ENCODE data around the gene CLDN15.

DNA sequence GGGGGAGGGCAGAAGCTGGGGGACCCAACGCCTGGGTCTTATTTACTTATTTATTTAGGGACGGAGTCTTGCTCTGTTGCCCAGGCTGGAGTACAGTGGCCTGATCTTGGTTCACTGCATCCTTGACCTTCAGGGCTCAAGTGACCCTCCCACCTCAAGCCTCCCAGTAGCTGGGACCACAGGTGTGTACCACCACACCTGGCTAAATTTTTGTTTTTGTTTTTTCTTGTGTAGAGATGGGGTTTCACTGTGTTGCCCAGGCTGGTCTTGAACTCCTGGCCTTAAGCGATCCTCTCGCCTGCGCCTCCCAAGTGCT lies 35.0 kb downstream of the CLDN15 start:
- TF ChIP-seq ELF4 (CRISPR knock-in tag; IDR thresholded peaks at IDR 0.05; ENCODE audit: low read depth) (no peak), CBFB (CRISPR knock-in tag; IDR thresholded peaks at IDR 0.05; ENCODE audit: low read depth) (no peak), SOX15 (CRISPR knock-in tag; IDR thresholded peaks at IDR 0.05) (no peak), SP1 (CRISPR knock-in tag; conservative IDR thresholded peaks at IDR 0.05) (no peak), NR3C1 (CRISPR knock-in tag; conservative IDR thresholded peaks at IDR 0.05; ENCODE audit: low read depth) (no peak), ZNF138 (CRISPR knock-in tag; conservative IDR thresholded peaks at IDR 0.05) (no peak), MXD4 (CRISPR knock-in tag; IDR thresholded peaks at IDR 0.05; ENCODE audit: borderline replicate concordance) (no peak), NR2C2 (CRISPR knock-in tag; IDR thresholded peaks at IDR 0.05) (no peak)
- TF ChIP-seq, protein P1, sequence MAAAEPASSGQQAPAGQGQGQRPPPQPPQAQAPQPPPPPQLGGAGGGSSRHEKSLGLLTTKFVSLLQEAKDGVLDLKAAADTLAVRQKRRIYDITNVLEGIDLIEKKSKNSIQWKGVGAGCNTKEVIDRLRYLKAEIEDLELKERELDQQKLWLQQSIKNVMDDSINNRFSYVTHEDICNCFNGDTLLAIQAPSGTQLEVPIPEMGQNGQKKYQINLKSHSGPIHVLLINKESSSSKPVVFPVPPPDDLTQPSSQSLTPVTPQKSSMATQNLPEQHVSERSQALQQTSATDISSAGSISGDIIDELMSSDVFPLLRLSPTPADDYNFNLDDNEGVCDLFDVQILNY (CRISPR knock-in tag; IDR thresholded peaks at IDR 0.05): no peak
- TF ChIP-seq, protein P2, sequence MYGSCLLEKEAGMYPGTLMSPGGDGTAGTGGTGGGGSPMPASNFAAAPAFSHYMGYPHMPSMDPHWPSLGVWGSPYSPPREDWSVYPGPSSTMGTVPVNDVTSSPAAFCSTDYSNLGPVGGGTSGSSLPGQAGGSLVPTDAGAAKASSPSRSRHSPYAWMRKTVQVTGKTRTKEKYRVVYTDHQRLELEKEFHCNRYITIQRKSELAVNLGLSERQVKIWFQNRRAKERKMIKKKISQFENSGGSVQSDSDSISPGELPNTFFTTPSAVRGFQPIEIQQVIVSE (CRISPR knock-in tag; IDR thresholded peaks at IDR 0.05; ENCODE audit: borderline replicate concordance): no peak
- TF ChIP-seq, protein P3, sequence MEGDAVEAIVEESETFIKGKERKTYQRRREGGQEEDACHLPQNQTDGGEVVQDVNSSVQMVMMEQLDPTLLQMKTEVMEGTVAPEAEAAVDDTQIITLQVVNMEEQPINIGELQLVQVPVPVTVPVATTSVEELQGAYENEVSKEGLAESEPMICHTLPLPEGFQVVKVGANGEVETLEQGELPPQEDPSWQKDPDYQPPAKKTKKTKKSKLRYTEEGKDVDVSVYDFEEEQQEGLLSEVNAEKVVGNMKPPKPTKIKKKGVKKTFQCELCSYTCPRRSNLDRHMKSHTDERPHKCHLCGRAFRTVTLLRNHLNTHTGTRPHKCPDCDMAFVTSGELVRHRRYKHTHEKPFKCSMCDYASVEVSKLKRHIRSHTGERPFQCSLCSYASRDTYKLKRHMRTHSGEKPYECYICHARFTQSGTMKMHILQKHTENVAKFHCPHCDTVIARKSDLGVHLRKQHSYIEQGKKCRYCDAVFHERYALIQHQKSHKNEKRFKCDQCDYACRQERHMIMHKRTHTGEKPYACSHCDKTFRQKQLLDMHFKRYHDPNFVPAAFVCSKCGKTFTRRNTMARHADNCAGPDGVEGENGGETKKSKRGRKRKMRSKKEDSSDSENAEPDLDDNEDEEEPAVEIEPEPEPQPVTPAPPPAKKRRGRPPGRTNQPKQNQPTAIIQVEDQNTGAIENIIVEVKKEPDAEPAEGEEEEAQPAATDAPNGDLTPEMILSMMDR (IDR thresholded peaks at IDR 0.05): no peak
- TF ChIP-seq, protein P4, sequence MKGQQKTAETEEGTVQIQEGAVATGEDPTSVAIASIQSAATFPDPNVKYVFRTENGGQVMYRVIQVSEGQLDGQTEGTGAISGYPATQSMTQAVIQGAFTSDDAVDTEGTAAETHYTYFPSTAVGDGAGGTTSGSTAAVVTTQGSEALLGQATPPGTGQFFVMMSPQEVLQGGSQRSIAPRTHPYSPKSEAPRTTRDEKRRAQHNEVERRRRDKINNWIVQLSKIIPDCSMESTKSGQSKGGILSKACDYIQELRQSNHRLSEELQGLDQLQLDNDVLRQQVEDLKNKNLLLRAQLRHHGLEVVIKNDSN (CRISPR knock-in tag; IDR thresholded peaks at IDR 0.05): no peak

Data from WTC11 (cell line).